HFF-Myc (cell line): ENCODE results near the gene PHOX2A.
"Not testable (repeated sequence)": the region's sequence is repeated elsewhere in the genome, so short reads cannot be mapped to it uniquely, and the experiment has no call there.

ENCODE experiments used
- DNase-seq: peaks from one replicate; pipeline ENCODE4 v3.0.0-alpha.2; 2011; ENCODE audit warnings: low read depth; ENCODE audit errors: extremely low read depth
- H3K4me3 ChIP-seq: replicated peaks from 2 replicates; pipeline ENCODE4 v1.5.1; 2011; ENCODE audit warnings: low read depth, mild to moderate bottlenecking, control low read depth, low read length
- TF ChIP-seq, protein P1 (sequence below): IDR thresholded peaks from 2 replicates; pipeline ENCODE4 v1.5.1; 2012; ENCODE audit warnings: mild to moderate bottlenecking, low read depth, low read length, control low read depth; ENCODE audit errors: missing control alignments

Gene PHOX2A

DNA sequence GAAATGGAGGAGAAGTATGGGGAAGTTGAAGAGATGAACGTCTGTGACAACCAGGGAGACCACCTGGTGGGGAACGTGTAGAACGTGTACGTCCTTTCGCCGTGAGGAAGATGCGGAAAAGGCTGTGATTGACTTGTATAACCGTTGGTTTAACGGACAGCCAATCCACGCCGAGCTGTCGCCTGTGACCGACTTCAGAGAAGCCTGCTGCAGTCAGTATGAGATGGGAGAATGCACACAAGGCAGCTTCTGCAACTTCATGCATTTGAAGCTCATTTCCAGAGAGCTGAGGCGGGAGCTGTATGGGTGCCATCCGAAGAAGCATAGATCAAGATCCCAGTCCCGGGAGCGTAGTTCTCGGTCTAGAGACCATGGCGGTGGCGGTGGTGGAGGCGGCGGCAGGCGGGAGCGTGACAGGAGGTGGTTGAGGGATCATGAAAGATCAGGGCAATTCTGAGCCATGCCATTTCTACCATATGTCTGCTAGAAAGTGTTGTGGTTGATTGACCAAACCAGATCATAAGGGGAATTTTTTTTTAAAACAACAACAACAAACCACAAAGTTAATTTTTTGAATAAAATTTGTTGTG is 36.8 kb upstream of the PHOX2A start:
- no peak overlapping the region for H3K4me3 ChIP-seq
- no peak for DNase-seq
- TF ChIP-seq, protein P1, sequence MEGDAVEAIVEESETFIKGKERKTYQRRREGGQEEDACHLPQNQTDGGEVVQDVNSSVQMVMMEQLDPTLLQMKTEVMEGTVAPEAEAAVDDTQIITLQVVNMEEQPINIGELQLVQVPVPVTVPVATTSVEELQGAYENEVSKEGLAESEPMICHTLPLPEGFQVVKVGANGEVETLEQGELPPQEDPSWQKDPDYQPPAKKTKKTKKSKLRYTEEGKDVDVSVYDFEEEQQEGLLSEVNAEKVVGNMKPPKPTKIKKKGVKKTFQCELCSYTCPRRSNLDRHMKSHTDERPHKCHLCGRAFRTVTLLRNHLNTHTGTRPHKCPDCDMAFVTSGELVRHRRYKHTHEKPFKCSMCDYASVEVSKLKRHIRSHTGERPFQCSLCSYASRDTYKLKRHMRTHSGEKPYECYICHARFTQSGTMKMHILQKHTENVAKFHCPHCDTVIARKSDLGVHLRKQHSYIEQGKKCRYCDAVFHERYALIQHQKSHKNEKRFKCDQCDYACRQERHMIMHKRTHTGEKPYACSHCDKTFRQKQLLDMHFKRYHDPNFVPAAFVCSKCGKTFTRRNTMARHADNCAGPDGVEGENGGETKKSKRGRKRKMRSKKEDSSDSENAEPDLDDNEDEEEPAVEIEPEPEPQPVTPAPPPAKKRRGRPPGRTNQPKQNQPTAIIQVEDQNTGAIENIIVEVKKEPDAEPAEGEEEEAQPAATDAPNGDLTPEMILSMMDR = no peak

DNA sequence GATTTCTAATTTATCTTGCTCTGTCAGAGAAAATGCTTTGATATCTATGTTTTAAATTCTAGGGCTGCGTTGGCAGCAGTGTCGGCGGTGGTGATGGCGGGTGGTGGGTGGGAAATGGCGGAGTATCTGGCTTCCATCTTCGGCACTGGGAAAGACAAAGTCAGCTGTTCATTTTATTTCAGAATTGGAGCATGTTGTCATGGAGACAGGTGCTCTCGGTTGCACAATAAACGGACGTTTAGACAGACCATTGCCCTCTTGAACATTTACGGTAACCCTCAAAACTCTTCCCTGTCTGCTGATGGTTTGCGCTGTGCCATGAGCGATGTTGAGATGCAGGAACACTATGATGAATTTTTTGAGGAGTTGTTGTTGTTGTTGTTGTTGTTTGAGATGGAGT is 36.1 kb upstream of the PHOX2A start:
- TF ChIP-seq, protein P1 = no peak
- no peak overlapping the region for H3K4me3 ChIP-seq
- DNase-seq = no peak

DNA sequence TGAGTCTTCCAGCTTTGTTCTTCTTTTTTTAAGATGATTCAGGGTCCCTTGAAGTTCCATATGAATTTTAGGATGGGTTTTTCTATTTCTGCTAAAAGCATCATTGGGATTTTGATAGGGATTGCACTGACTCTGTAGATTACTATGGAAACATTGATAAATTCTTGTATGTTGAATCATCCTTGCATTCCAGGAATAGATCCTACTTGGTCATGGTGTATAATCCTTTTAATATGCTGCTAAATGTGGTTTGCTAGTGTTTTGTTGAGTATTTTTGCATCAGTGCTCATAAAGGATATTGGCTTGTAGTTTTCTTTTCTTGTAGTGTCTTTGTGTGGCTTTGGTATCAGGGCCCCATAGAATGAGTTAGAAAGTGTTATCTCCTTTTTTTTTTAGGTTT is 34.9 kb upstream of the PHOX2A start:
- no peak overlapping the region for H3K4me3 ChIP-seq
- DNase-seq = peak; percentile 30
- TF ChIP-seq, protein P1 = no peak

DNA sequence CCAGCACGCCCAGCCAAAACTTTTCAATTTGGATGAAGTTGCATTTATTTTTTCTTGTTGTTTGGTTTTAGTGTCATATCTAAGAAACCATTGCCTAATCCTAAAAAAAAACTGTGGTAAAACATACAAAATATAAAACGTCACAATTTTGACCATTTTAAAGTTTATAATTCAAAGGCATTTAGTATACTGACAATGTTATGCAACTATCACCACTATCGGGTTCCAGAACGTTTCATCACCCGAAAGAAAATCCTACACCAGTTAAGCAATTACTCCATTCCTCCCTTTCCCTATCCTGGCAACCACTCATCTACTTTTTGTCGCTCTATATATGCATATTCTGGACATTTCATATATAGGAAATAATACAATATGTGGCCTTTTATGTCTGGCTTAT is 30.5 kb upstream of the PHOX2A start:
- no peak overlapping the region for H3K4me3 ChIP-seq
- TF ChIP-seq, protein P1 = no peak
- DNase-seq = no peak

DNA sequence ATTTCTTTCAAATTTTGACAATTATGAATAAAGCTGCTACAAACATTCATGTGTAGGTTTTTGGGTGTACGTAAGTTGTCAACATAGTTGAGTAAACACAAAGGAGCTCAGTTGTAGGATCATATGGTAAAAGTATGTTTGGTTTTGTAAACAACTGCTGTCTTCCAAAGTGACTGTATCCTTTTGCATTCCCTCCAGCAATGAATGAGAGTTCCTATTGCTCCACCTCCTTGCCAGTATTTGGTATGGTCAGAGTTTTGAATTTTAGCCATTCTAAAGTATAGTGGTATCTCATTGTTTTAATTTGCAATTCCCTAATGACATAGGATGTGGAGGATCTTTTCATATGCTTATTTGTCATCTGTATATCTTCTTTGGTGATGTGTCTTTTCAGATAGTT is 28.0 kb upstream of the PHOX2A start:
- DNase-seq = no peak
- H3K4me3 ChIP-seq = no peak overlapping the region
- TF ChIP-seq, protein P1 = no peak

DNA sequence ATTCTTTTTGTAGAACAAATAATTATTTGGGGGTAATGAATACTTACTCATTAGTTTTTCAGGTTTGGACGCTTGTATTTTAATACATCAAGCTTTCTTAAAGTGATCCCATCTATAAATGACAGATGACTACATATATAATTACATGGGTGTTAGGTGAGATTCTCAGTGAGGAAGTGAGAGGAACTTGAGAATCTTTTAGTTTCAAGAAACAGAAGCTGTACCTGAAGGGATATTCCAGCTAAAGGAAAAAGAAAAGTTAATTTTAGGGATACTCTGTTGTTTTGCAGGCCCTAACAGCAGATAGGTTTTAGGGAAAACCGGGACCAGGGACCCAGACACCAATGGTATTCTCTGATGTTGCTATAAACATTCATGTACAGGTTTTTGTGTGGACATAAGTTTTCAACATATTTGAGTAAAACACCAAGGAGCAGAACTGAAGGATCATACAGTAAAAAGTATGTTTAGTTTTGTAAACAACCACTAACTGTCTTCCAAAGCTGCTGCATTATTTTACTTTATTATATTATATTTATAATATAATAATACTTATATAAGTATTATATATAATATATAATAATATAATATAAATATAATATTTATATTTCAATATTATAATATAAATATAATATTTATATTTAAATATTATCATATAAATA is 24.1 kb upstream of the PHOX2A start:
- no peak for DNase-seq
- TF ChIP-seq, protein P1 = no peak
- no peak overlapping the region for H3K4me3 ChIP-seq

DNA sequence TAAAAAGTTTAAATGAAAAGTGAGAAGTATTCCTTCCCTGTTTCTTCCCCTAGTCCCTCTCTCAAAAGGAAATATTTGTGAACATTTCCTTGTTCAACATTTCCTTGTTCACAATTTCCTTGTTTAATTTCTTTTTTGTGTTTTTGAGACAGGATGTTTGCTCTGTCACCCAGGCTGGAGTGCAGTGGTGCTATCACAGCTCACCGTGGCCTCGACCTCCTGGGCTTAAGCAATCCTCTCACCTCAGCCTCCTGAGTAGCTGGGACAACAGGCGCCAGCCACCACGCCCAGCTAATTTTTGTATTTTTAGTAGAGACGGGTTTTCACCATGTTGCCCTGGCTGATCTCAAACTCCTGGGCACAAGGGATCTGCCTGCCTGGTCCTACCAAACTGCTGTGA is 23.0 kb upstream of the PHOX2A start:
- DNase-seq, H3K4me3 ChIP-seq: not testable (repeated sequence)
